Measurements from ENCODE around the gene CDX1. TPM values are rescaled to one million over a fixed set of nuclear protein-coding genes. Genes with fewer than 3 reads are reported as not detected.

Gene CDX1
- total RNA-seq, 2 donors from 2014 or later, result not detected

DNA sequence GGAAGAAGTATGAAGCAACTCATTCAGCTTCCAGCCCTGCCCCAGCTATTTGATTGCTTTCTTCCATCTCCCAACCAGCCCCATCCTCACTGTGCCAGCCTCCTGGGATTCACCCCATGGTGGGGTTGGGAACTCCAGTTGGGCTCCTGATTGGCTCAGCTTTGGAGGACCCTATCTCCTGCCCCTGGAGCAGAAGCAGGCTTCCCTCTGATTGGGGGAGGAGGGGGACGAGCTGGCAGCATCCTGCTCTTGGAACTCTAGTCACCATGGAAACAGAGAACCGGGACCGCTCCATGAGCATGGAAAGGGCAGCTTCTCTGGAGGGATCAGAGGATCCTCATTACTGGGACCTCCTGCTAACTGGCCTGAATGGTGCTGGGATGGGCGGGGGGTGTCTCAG is 25.9 kb downstream of the CDX1 start:
- ATAC-seq, result no peak
- no peaks in the 10 kb centered on the region for H3K36me3 Mint-ChIP-seq
- no peak for DNase-seq (ENCODE audit: low spot score)

DNA sequence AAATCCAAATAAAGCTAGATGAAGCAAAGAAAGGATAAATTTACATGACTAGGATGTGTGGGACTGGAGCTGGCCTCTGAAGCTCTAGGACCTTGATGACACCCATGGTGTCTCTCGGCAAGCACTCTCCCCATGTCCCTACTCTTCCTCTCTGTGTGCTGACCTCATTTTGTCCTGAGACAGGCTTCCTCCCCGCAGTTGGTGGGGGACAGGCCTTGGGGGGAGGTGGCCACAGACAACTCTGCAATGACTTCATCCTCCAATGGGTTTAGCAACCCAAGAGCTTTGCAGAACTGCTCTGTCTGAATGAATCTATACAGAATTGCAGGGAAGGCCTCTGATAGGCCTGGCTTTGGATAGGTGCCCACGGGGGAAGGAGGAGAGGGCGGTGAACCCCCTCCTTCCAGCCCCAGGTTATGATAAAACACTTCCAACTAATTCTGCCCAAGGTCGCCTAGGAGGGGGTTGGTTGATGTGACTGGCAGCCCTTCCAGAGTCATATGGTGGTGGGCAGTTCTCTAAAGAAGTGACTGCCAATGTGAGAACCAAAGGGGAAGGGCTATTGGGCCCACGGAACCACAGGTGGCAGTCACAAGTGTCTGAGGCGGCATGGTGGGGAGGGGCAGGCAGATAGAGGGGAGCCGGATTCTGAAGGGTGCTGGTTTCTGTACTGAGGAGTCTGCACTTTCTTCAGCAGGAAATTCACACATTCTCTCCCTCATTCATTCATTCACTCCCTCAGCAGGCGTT is 29.3 kb downstream of the CDX1 start:
- H3K27ac Mint-ChIP-seq, result no peak overlapping the region
- H3K4me3 Mint-ChIP-seq, result no peak overlapping the region
- H3K27me3 Mint-ChIP-seq, result peaks cover 26 to 37% of the 10 kb centered on the region in 2 donors
- DNase-seq (ENCODE audit: low spot score), result no peak
- H3K9me3 Mint-ChIP-seq, result no peaks in the 10 kb centered on the region
- no peak for ATAC-seq
- H3K36me3 Mint-ChIP-seq, result no peaks in the 10 kb centered on the region
- H3K4me1 Mint-ChIP-seq (ENCODE audit: low read depth in 2 of 2), result no peaks in the 10 kb centered on the region

More for the DNA sequence above, 25.9 kb downstream of the CDX1 start:
- Mint-ChIP-seq H3K27ac (no peak overlapping the region), H3K9me3 (no peaks in the 10 kb centered on the region), H3K27me3 (peaks cover 18% of the 10 kb centered on the region in 2 donors), H3K4me1 (ENCODE audit: low read depth in 2 of 2) (no peaks in the 10 kb centered on the region), H3K4me3 (no peak overlapping the region)

DNA sequence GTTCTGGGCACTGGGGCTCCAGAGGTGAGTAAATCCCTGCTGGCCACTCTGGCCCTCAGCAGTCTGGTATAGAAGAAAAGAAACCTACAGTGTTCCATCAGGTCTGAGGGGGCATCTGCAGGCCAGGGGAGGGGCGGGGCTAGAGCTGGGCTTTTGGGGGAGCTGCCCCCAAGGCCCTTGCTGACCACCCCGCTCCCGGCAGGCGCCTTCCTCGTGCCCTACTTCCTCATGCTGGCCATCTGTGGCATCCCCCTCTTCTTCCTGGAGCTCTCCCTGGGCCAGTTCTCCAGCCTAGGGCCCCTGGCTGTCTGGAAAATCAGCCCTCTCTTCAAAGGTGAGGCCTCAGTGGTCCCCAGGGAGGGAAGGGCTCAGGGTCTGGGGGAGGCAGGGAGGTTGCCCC is 29.9 kb downstream of the CDX1 start:
- Mint-ChIP-seq H3K36me3 (no peaks in the 10 kb centered on the region), H3K9me3 (no peaks in the 10 kb centered on the region), H3K27ac (no peak overlapping the region)

DNA sequence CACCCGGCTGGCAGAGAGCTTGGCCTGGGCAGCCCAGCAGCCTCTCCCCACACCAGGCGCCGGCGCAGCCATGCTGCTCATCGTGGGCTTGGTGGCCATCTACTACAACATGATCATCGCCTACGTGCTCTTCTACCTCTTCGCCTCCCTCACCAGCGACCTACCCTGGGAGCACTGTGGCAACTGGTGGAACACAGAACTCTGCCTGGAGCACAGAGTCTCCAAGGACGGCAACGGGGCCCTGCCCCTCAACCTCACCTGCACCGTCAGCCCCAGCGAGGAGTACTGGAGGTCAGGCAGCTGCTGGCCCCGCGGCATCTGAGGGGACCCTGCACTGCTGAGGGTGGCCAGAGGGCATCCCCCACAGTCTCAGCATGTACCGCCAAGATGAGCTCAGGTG is 30.4 kb downstream of the CDX1 start:
- H3K4me1 Mint-ChIP-seq (ENCODE audit: low read depth in 2 of 2), result no peaks in the 10 kb centered on the region
- H3K9me3 Mint-ChIP-seq, result no peaks in the 10 kb centered on the region
- DNase-seq (ENCODE audit: low spot score), result no peak
- no peaks in the 10 kb centered on the region for H3K36me3 Mint-ChIP-seq
- no peak overlapping the region for H3K4me3 Mint-ChIP-seq
- ATAC-seq, result no peak
- H3K27me3 Mint-ChIP-seq, result peaks cover 24 to 37% of the 10 kb centered on the region in 2 donors
- no peak overlapping the region for H3K27ac Mint-ChIP-seq

More for the DNA sequence above, 29.9 kb downstream of the CDX1 start:
- ATAC-seq (no peak), DNase-seq (ENCODE audit: low spot score) (no peak)
- H3K4me1 Mint-ChIP-seq (ENCODE audit: low read depth in 2 of 2), result no peaks in the 10 kb centered on the region
- no peak overlapping the region for H3K4me3 Mint-ChIP-seq
- peaks cover 26 to 37% of the 10 kb centered on the region in 2 donors for H3K27me3 Mint-ChIP-seq

DNA sequence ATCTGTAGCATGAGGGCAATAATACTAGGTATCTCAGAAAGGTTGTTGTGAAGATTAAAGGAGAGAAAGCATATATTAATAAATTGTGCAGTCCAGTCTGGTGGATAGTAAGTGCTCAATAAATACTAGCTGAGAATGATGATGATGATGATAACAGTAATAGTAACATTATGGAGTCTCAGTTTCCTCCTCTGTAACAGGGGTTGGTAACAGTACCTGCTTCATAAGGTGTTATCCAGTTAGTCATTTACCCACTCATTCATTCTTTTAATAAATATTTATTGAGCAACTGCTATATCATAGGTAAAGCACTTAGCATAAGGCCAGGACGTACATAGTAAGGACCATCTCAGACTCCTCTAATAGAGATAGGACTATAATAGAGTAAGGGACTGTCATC is 30.9 kb downstream of the CDX1 start:
- Mint-ChIP-seq H3K27me3 (peaks cover 26 to 37% of the 10 kb centered on the region in 2 donors), H3K4me1 (ENCODE audit: low read depth in 2 of 2) (no peaks in the 10 kb centered on the region), H3K4me3 (no peak overlapping the region), H3K9me3 (no peaks in the 10 kb centered on the region), H3K27ac (no peak overlapping the region), H3K36me3 (no peaks in the 10 kb centered on the region)
- DNase-seq (ENCODE audit: low spot score), result no peak
- no peak for ATAC-seq

DNA sequence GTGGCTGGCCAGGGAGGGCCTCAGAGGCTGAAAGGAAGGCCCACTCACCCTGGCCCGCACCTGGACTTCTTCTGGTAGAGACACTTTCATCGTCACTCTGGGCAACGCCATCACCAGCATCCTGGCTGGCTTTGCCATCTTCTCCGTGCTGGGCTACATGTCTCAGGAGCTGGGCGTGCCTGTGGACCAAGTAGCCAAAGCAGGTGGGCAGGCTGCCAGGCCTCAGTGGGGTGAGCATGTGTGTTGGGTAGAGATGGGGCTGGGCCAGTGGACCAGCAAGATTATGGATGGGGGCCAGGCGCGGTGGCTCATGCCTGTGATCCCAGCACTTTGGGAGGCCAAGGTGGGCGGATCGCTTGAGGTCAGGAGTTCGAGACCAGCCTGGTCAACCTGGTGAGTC is 35.9 kb downstream of the CDX1 start:
- H3K4me1 Mint-ChIP-seq (ENCODE audit: low read depth in 2 of 2), result no peaks in the 10 kb centered on the region
- no peak for ATAC-seq
- H3K27me3 Mint-ChIP-seq, result peaks cover 21 to 29% of the 10 kb centered on the region in 2 donors

DNA sequence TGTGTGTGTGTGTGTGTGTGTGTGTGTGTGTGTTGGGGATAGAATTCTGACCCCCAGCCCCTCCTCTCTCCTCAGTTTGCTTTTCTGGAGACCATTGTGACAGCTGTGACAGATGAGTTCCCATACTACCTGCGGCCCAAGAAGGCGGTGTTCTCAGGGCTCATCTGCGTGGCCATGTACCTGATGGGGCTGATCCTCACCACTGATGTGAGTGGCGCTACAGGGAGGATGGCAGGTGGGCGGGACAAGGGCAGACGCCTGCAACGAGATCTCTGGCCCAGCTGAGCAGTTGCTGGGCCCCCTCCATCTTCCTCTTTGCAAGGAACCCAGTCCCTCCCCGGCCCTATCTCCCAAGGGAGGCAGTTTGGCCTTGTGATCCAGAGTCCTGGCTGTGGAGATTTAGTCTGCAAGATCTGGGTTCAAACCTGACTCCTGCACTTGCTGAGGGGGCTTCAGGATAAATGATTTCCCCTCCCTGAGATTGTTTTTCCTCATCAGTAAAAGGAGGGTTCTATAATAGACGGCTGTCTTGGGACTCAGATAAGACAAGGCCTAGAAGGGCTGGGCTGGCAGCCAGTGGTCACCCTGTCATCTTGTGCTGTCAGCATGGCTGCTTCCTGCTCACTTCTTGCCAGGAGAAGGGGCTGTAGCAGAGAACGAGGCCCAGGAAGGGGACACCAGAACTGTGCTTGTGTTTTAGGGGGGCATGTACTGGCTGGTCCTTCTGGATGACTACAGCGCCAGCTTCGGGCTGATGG is 37.4 kb downstream of the CDX1 start:
- Mint-ChIP-seq H3K4me1 (ENCODE audit: low read depth in 2 of 2) (peaks cover 0 to under 1% of the 10 kb centered on the region in 2 donors), H3K27ac (no peak overlapping the region), H3K36me3 (no peaks in the 10 kb centered on the region), H3K9me3 (no peaks in the 10 kb centered on the region), H3K4me3 (no peak overlapping the region), H3K27me3 (peaks cover 22 to 28% of the 10 kb centered on the region in 2 donors)
- DNase-seq (ENCODE audit: low spot score) (no peak), ATAC-seq (no peak)

More for the DNA sequence above, 35.9 kb downstream of the CDX1 start:
- Mint-ChIP-seq H3K4me3 (no peak overlapping the region), H3K9me3 (no peaks in the 10 kb centered on the region), H3K36me3 (no peaks in the 10 kb centered on the region), H3K27ac (no peak overlapping the region)
- no peak for DNase-seq (ENCODE audit: low spot score)

DNA sequence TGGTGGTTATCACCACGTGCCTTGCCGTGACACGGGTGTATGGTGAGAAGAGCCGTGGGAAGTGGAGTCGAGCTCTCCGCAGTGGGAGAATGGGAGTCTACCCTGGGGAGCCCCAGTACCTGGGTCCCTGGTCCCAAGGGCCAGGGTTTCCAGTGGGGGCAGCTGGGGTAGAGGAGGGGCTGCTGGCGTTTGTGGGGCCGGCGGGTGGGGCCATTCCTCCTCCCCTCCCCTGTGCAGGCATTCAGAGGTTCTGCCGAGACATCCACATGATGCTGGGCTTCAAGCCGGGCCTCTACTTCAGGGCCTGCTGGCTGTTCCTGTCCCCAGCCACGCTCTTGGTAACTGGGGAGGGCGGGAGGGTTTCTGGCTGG is 38.0 kb downstream of the CDX1 start:
- H3K36me3 Mint-ChIP-seq, result no peaks in the 10 kb centered on the region
- H3K4me3 Mint-ChIP-seq, result no peak overlapping the region
- H3K4me1 Mint-ChIP-seq (ENCODE audit: low read depth in 2 of 2), result peaks cover 4 to 5% of the 10 kb centered on the region in 2 donors
- no peak overlapping the region for H3K27ac Mint-ChIP-seq
- peaks cover 19 to 24% of the 10 kb centered on the region in 2 donors for H3K27me3 Mint-ChIP-seq
- DNase-seq (ENCODE audit: low spot score) (no peak), ATAC-seq (no peak)
- H3K9me3 Mint-ChIP-seq, result no peaks in the 10 kb centered on the region

DNA sequence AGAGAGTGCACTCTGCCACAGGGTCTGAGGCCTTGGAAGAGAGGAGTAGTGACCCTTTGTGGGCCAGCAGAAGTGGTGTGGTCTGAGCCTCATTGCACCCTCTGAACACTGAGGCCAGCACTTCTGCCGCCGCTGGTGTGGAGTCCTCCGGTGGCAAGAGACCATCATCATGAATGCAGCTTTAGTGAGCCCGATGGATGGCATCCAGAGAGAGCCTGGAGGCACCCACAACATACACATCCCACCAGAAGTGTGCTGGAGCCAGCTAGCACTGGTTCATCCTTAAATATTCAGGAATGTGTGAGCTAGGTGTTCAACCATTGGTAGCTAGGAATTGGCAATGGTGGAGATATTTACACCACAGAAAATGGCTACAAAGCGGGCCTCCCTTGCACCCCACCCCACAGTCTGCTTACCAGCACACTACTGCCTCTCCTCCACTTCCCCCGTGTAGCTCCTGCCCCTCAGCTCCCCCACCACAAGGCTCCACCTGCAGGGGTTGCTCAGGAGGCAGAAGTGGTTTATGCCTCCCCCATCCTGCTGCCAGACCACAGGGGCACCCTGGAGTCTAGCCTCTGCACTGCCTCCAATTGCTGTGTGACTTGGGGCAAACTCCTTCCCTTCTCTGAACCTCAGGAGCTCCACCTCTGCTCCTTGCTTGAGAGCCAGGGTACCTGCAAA is 39.7 kb downstream of the CDX1 start:
- no peaks in the 10 kb centered on the region for H3K9me3 Mint-ChIP-seq
- H3K36me3 Mint-ChIP-seq, result no peaks in the 10 kb centered on the region
- DNase-seq (ENCODE audit: low spot score) (no peak), ATAC-seq (no peak)
- H3K27me3 Mint-ChIP-seq, result peaks cover 13% of the 10 kb centered on the region in 2 donors
- no peak overlapping the region for H3K4me3 Mint-ChIP-seq
- no peak overlapping the region for H3K27ac Mint-ChIP-seq
- peaks cover 4 to 11% of the 10 kb centered on the region in 2 donors for H3K4me1 Mint-ChIP-seq (ENCODE audit: low read depth in 2 of 2)

DNA sequence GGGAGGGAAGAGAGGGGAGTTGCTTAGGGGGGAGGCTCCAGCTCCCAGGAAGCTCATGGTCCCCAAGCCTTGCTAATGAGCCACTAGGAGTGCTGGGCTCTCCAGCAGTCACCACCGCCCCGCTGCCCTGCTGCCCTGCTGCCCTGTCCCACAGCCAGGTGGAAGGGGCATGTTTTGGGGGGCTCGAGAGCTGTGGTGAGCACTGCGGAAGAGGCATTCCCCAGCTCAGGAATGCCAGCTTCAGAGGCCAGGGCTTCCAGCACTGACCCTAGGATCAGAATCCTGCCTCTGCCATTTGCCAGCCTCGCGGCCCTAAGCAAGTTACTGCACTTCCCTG is 40.2 kb downstream of the CDX1 start:
- H3K36me3 Mint-ChIP-seq, result no peaks in the 10 kb centered on the region
- no peak for ATAC-seq
- peaks cover 13% of the 10 kb centered on the region in 2 donors for H3K27me3 Mint-ChIP-seq
- H3K4me3 Mint-ChIP-seq, result no peak overlapping the region
- no peak for DNase-seq (ENCODE audit: low spot score)
- H3K27ac Mint-ChIP-seq, result no peak overlapping the region
- H3K4me1 Mint-ChIP-seq (ENCODE audit: low read depth in 2 of 2), result peaks cover 4 to 11% of the 10 kb centered on the region in 2 donors
- no peaks in the 10 kb centered on the region for H3K9me3 Mint-ChIP-seq

DNA sequence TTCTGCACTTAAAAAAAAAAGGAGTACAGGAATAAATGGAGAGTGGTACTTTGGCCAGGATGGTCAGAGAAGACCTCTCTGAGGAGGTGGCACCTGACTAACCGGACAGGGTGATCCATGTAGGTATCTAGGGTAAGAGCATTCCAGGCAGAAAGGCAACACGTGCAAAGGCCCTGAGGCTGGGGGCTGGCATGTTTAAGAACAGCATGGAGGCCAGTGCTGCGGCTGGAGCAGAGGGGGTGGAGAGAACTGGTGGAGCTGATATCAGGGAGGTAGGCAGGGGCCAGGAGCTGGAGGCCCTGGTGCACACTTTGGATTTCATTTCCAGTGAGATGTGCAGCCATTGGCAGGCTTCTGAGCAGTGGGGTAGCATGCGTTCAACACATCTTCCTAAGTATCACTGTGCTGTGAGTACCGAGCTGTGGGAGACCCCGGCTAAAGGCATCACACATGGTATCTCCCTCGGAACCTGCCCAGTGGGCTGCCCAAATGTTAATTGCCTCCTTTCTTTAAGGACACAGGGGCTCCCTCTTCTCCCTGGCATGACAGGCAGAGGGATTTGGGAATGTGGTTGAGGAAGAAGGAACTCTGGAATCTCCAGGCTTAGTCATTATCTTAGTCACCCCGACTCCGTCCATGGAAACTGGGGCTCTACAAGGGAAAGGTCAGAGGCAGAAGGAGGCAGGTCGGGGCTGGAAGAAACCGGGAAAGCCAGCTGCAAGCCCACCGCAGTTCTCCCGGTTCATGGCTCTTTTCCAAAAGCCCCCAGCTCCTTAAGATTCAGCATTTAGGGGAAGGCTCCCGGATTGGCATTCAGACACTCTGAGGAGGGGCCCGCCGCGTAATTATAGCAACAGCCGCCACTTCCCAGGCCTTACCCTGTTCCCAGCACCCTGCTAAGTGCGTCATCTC is 41.9 kb downstream of the CDX1 start:
- Mint-ChIP-seq H3K4me3 (peak overlapping the region; percentile 38), H3K36me3 (no peaks in the 10 kb centered on the region), H3K27ac (peak overlapping the region in 1 of 2 donors; percentile 50), H3K4me1 (ENCODE audit: low read depth in 2 of 2) (peaks cover 4 to 11% of the 10 kb centered on the region in 2 donors), H3K9me3 (no peaks in the 10 kb centered on the region), H3K27me3 (peaks cover 13 to 15% of the 10 kb centered on the region in 2 donors)
- ATAC-seq (no peak), DNase-seq (ENCODE audit: low spot score) (no peak)

DNA sequence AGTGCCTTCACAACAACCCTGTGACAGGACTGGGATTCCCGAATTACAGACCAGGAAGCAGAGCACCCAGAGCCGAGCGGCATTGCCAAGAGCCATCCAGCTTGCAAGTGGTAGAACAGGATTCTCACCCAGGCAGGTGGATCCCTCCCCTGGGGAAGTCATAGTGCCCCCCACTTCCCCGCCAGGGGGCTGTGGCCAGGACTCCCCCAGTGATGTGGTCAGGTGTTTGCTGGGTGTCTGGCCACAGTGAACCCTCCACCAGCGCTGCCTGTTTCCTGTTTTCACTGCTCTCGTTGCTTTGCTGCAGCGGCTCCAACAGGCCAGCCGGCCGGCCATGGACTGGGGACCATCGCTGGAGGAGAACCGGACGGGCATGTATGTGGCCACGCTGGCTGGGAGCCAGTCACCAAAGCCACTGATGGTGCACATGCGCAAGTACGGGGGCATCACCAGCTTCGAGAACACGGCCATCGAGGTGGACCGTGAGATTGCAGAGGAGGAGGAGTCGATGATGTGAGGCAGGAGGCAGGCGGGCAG is 42.6 kb downstream of the CDX1 start:
- Mint-ChIP-seq H3K27me3 (peaks cover 13 to 15% of the 10 kb centered on the region in 2 donors), H3K4me3 (peak overlapping the region; percentile 31), H3K36me3 (no peaks in the 10 kb centered on the region), H3K9me3 (no peaks in the 10 kb centered on the region), H3K27ac (no peak overlapping the region), H3K4me1 (ENCODE audit: low read depth in 2 of 2) (peaks cover 4 to 11% of the 10 kb centered on the region in 2 donors)
- DNase-seq (ENCODE audit: low spot score) (no peak), ATAC-seq (peak; percentile 37 to 50)

DNA sequence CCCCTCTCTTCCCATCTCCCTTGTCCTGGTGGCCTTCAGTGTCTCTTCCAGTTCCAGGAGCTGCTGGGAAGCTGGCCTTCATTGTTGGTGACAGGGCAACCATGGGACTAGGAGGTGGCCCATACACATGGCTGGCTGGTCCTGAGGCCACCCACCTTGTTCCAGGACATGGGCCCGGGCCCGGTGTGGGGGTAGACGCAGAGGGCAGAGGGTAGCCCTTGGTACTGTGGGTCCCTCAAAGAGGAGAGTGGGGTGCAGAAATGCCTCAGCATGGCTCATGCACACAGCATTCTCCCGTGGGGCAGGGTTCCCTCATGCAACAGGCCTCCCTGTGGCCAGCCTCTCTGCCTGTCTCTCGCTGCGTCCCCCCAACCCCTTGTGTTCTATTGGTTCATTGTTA is 44.1 kb downstream of the CDX1 start:
- Mint-ChIP-seq H3K9me3 (no peaks in the 10 kb centered on the region), H3K27me3 (peaks cover 13 to 15% of the 10 kb centered on the region in 2 donors), H3K36me3 (no peaks in the 10 kb centered on the region), H3K4me3 (no peak overlapping the region), H3K27ac (no peak overlapping the region), H3K4me1 (ENCODE audit: low read depth in 2 of 2) (peaks cover 4 to 11% of the 10 kb centered on the region in 2 donors)
- ATAC-seq, result no peak
- no peak for DNase-seq (ENCODE audit: low spot score)

Measured in natural killer cell treated with Interleukin-12 subunit alpha and Interleukin-12 subunit beta and Interleukin-15 and Interleukin-18, amount 100 ng/mL, for 72 hours (primary cell).